Measurements from ENCODE around the gene RASSF4.
A peak's percentile ranks its signal among the peaks of the same experiment; 100 is the strongest.

The RASSF4 gene

GRCh38 chr10:44977287-44978212 is 17.9 kb downstream of the RASSF4 start:
- TF ChIP-seq CTCF (IDR thresholded peaks at IDR 0.05) = no peak
- Histone ChIP-seq H3K4me3 (peak overlapping the region; percentile 83), H3K27ac (peak overlapping the region; percentile 95 to 97)
- no peak for DNase-seq (ENCODE audit: low spot score)

- Histone ChIP-seq H3K27ac (peak overlapping the region; percentile 95 to 97), H3K4me3 (peak overlapping the region; percentile 83)
- DNase-seq (ENCODE audit: low spot score) = no peak
- TF ChIP-seq CTCF (IDR thresholded peaks at IDR 0.05) = no peak
Measured at GRCh38 chr10:44978213-44978569, 18.6 kb downstream of the RASSF4 start.

GRCh38 chr10:44978570-44979280 is 19.1 kb downstream of the RASSF4 start, which contains the start of gene DEPP1:
DEPP1 (minus strand) TSS chr10:44978809; CDS start chr10:44978030, 779 bp downstream.
- peak within 1 kb of the TSS; percentile 95 to 97 for H3K27ac ChIP-seq
- peak within 1 kb of the TSS; percentile 83 for H3K4me3 ChIP-seq
- peak; percentile 91 for DNase-seq (ENCODE audit: low spot score)
- TF ChIP-seq CTCF (IDR thresholded peaks at IDR 0.05) = no peak

- Histone ChIP-seq H3K4me3 (peak overlapping the region; percentile 83), H3K27ac (peak overlapping the region; percentile 95 to 97)
- DNase-seq (ENCODE audit: low spot score) = no peak
- no peak for TF ChIP-seq CTCF (IDR thresholded peaks at IDR 0.05)
Measured at GRCh38 chr10:44979281-44980191, 19.9 kb downstream of the RASSF4 start.

- DNase-seq (ENCODE audit: low spot score) = no peak
- no peak for TF ChIP-seq CTCF (IDR thresholded peaks at IDR 0.05)
- peak overlapping the region; percentile 15 for H3K4me3 ChIP-seq
- peak overlapping the region; percentile 95 to 97 for H3K27ac ChIP-seq
Measured at GRCh38 chr10:44980309-44981171, 20.9 kb downstream of the RASSF4 start.
